ENCODE data around the gene AHCTF1. TPM values are rescaled to one million over a fixed set of nuclear protein-coding genes. Genes with fewer than 3 reads are reported as not detected.
"Not testable (repeated sequence)": the region's sequence is repeated elsewhere in the genome, so short reads cannot be mapped to it uniquely, and the experiment has no call there.

The AHCTF1 gene
- total RNA-seq, 1 donor from 2014 or later, result 44.0 TPM

- H3K27me3 Mint-ChIP-seq (ENCODE audit: low read depth, unreplicated experiment), result no peaks in the 10 kb centered on the region
- no peak for DNase-seq (ENCODE audit: low read depth)
- Histone ChIP-seq H3K79me2 (ENCODE audit: insufficient read depth, low read length) (peaks cover 94% of the 10 kb centered on the region), H3K9me3 (ENCODE audit: insufficient read depth, low read depth, low read length) (no peaks in the 10 kb centered on the region), H3K27me3 (ENCODE audit: insufficient read depth, low read length) (no peaks in the 10 kb centered on the region), H3K9ac (ENCODE audit: low read length) (no peak overlapping the region), H2AFZ (ENCODE audit: low read depth, low read length) (no peak overlapping the region), H3K27ac (ENCODE audit: low read depth, low read length) (no peak overlapping the region), H4K20me1 (ENCODE audit: insufficient read depth, low read length) (peaks cover 62% of the 10 kb centered on the region), H3K4me1 (ENCODE audit: insufficient read depth, low read length) (no peaks in the 10 kb centered on the region), H3K36me3 (ENCODE audit: insufficient read depth, low read length) (peaks cover 5% of the 10 kb centered on the region), H3K4me3 (ENCODE audit: insufficient read depth, low read depth, low read length) (no peak overlapping the region), H3K4me2 (ENCODE audit: low read length) (no peak overlapping the region)
- H3K9me3 Mint-ChIP-seq (ENCODE audit: unreplicated experiment), result no peaks in the 10 kb centered on the region
- peaks cover under 1% of the 10 kb centered on the region for H3K36me3 Mint-ChIP-seq (ENCODE audit: low read depth, unreplicated experiment)
- TF ChIP-seq EZH2 (IDR thresholded peaks at IDR 0.05; ENCODE audit: insufficient read depth, low read length) (no peak), CTCF (IDR thresholded peaks at IDR 0.05; ENCODE audit: insufficient read depth, low read depth, low read length) (no peak)
- H3K27ac Mint-ChIP-seq (ENCODE audit: unreplicated experiment), result no peak overlapping the region
- no peak for FAIRE-seq
- no peak overlapping the region for H3K4me3 Mint-ChIP-seq (ENCODE audit: unreplicated experiment)
- H3K4me1 Mint-ChIP-seq (ENCODE audit: low read depth, unreplicated experiment), result peaks cover 4% of the 10 kb centered on the region
Observed at GRCh38 chr1:246919902-246920301, 11.8 kb downstream of the AHCTF1 start.

- not testable (repeated sequence) for H3K27me3 ChIP-seq (ENCODE audit: insufficient read depth, low read length); H3K27me3 Mint-ChIP-seq (ENCODE audit: low read depth, unreplicated experiment); H3K9me3 ChIP-seq (ENCODE audit: insufficient read depth, low read depth, low read length); H3K27ac Mint-ChIP-seq (ENCODE audit: unreplicated experiment); H3K4me3 ChIP-seq (ENCODE audit: insufficient read depth, low read depth, low read length); DNase-seq (ENCODE audit: low read depth); FAIRE-seq; H3K4me2 ChIP-seq (ENCODE audit: low read length); H3K9ac ChIP-seq (ENCODE audit: low read length); H2AFZ ChIP-seq (ENCODE audit: low read depth, low read length); H3K36me3 Mint-ChIP-seq (ENCODE audit: low read depth, unreplicated experiment); H3K27ac ChIP-seq (ENCODE audit: low read depth, low read length); H3K9me3 Mint-ChIP-seq (ENCODE audit: unreplicated experiment); H3K4me3 Mint-ChIP-seq (ENCODE audit: unreplicated experiment); H3K4me1 ChIP-seq (ENCODE audit: insufficient read depth, low read length); H3K4me1 Mint-ChIP-seq (ENCODE audit: low read depth, unreplicated experiment)
- H3K79me2 ChIP-seq (ENCODE audit: insufficient read depth, low read length), result peaks cover 62% of the 10 kb centered on the region
- H4K20me1 ChIP-seq (ENCODE audit: insufficient read depth, low read length), result peaks cover 38% of the 10 kb centered on the region
- H3K36me3 ChIP-seq (ENCODE audit: insufficient read depth, low read length), result peaks cover 12% of the 10 kb centered on the region
Observed at GRCh38 chr1:246916026-246916923, 15.5 kb downstream of the AHCTF1 start.

GRCh38 chr1:246907472-246907871 is 24.3 kb downstream of the AHCTF1 start:
- Histone ChIP-seq H3K79me2 (ENCODE audit: insufficient read depth, low read length) (peaks cover 22% of the 10 kb centered on the region), H3K9ac (ENCODE audit: low read length) (no peak overlapping the region), H3K36me3 (ENCODE audit: insufficient read depth, low read length) (peaks cover 35% of the 10 kb centered on the region), H3K27me3 (ENCODE audit: insufficient read depth, low read length) (no peaks in the 10 kb centered on the region), H4K20me1 (ENCODE audit: insufficient read depth, low read length) (peaks cover 13% of the 10 kb centered on the region), H3K4me2 (ENCODE audit: low read length) (no peak overlapping the region), H3K27ac (ENCODE audit: low read depth, low read length) (no peak overlapping the region), H2AFZ (ENCODE audit: low read depth, low read length) (no peak overlapping the region), H3K4me1 (ENCODE audit: insufficient read depth, low read length) (no peaks in the 10 kb centered on the region), H3K9me3 (ENCODE audit: insufficient read depth, low read depth, low read length) (no peaks in the 10 kb centered on the region), H3K4me3 (ENCODE audit: insufficient read depth, low read depth, low read length) (no peak overlapping the region)
- H3K36me3 Mint-ChIP-seq (ENCODE audit: low read depth, unreplicated experiment), result peaks cover 18% of the 10 kb centered on the region
- no peaks in the 10 kb centered on the region for H3K4me1 Mint-ChIP-seq (ENCODE audit: low read depth, unreplicated experiment)
- H3K27me3 Mint-ChIP-seq (ENCODE audit: low read depth, unreplicated experiment), result no peaks in the 10 kb centered on the region
- TF ChIP-seq EZH2 (IDR thresholded peaks at IDR 0.05; ENCODE audit: insufficient read depth, low read length), result no peak
- peak; percentile 13 for TF ChIP-seq CTCF (IDR thresholded peaks at IDR 0.05; ENCODE audit: insufficient read depth, low read depth, low read length)
- no peak overlapping the region for H3K4me3 Mint-ChIP-seq (ENCODE audit: unreplicated experiment)
- no peak for FAIRE-seq
- no peaks in the 10 kb centered on the region for H3K9me3 Mint-ChIP-seq (ENCODE audit: unreplicated experiment)
- no peak overlapping the region for H3K27ac Mint-ChIP-seq (ENCODE audit: unreplicated experiment)
- peak; percentile 55 for DNase-seq (ENCODE audit: low read depth)
